PFSK-1 (cell line): ENCODE data around the gene UNC45B. TPM values are rescaled to one million over a fixed set of nuclear protein-coding genes. Genes with fewer than 3 reads are reported as not detected.

Experiments
- FOXP2 ChIP-seq: optimal IDR thresholded peaks from 2 replicates; pipeline ENCODE3; 2011; ENCODE audit warnings: borderline replicate concordance, control low read depth, inconsistent platforms; ENCODE audit not compliant: insufficient read depth; ENCODE audit errors: extremely low read length, extremely low read depth
- POLR2AphosphoS5 ChIP-seq: IDR thresholded peaks from 2 replicates; pipeline ENCODE4 v1.6.1; 2012; ENCODE audit warnings: low read depth, mild to moderate bottlenecking, control low read depth, low read length, moderate library complexity
- REST ChIP-seq, 2 experiments: IDR thresholded peaks; 2 replicates each; pipeline versions ENCODE4 v1.6.1 to v1.8.0; 2011 to 2012; ENCODE audit warnings: low read depth in 2 of 2, low read length in 2 of 2, control low read depth in 1 of 2, inconsistent platforms in 1 of 2, mild to moderate bottlenecking in 1 of 2, moderate library complexity in 1 of 2; ENCODE audit not compliant: insufficient read depth in 1 of 2
- SIN3A ChIP-seq: IDR thresholded peaks from 2 replicates; pipeline ENCODE4 v1.6.1; 2012; ENCODE audit warnings: mild to moderate bottlenecking, low read length, moderate library complexity, borderline replicate concordance; ENCODE audit not compliant: insufficient read depth
- TAF1 ChIP-seq: IDR thresholded peaks from 2 replicates; pipeline ENCODE4 v1.6.1; 2012; ENCODE audit warnings: low read length, control low read depth, borderline replicate concordance; ENCODE audit not compliant: insufficient read depth
- polyA plus RNA-seq: library from polyadenylated mRNA; unstranded; fragments of >200 nt; gene quantifications from one replicate; pipeline ENCODE4 v1.2.1, GENCODE V29; 2012; ENCODE audit warnings: low read depth, missing spikeins; ENCODE audit not compliant: insufficient read length

The UNC45B gene
- not detected for polyA plus RNA-seq

DNA sequence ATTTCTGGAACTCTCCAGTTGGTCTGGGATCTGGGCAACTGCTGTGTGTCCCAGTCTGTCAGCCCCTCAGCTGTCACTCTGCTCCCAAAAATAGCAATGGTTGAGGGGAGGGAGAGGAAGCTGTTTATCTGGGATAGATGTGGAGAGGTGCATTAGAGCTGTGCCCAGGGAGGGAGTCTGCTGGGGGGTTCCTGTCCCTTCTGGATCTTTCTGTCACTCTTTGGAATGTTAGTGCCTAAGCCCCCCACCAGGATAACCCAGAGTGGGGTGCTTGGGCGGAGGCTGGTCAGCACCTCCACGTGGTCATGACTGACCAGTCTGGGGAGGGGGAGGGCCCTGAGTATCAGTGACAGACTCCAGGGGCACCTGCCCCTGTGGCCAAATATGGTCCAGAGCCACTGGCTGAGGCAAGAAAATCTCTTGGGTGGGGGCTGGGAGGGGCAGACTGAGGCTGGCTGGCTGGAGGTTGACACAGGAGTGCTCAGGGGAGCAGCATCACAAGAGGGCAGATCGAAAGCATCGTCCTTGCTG lies at the start of gene UNC45B:
Gene UNC45B, plus strand, starts transcription at position 443 of the 531 bp plus-strand sequence. CDS start 447 bp downstream, outside the sequence.
- TF ChIP-seq SIN3A (no peak), REST (IDR thresholded peaks at IDR 0.05; ENCODE audit: insufficient read depth in 1 of 2, low read depth in 2 of 2, low read length in 2 of 2) (no peak), FOXP2 (no peak), TAF1 (no peak), POLR2AphosphoS5 (no peak)

GRCh38 chr17:35099908-35100307 lies 47.7 kb upstream of the UNC45B start:
- TF ChIP-seq SIN3A, result no peak
- TF ChIP-seq POLR2AphosphoS5, result no peak
- TF ChIP-seq FOXP2, result no peak
- no peak for TF ChIP-seq TAF1
- TF ChIP-seq REST (IDR thresholded peaks at IDR 0.05; ENCODE audit: insufficient read depth in 1 of 2, low read depth in 2 of 2, low read length in 2 of 2), result no peak

DNA sequence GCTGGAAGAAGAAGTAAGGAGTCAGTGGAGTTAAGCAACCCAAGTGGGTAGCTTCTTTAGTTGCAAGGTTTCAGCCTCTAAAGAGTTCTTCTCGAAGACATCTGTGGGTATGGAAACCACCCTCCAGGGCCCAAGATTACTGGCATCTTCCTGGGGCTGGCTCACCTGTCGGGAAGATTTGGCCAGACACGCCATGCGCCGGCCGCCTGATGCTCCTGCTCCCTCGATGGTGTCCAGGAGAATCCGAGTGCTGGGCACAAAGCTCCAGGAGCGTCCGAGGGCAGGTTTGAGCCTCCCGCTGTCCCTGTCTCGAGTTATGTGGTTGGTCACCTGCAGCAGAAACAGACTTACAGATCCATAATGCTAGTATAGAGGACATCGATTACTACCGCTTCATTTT lies 46.6 kb upstream of the UNC45B start:
- TF ChIP-seq REST (IDR thresholded peaks at IDR 0.05; ENCODE audit: insufficient read depth in 1 of 2, low read depth in 2 of 2, low read length in 2 of 2) (no peak), POLR2AphosphoS5 (no peak), SIN3A (no peak), FOXP2 (no peak), TAF1 (no peak)

GRCh38 chr17:35101725-35102124 lies 45.9 kb upstream of the UNC45B start:
- TF ChIP-seq POLR2AphosphoS5 (no peak), SIN3A (no peak), REST (IDR thresholded peaks at IDR 0.05; ENCODE audit: insufficient read depth in 1 of 2, low read depth in 2 of 2, low read length in 2 of 2) (no peak), FOXP2 (no peak), TAF1 (no peak)

DNA sequence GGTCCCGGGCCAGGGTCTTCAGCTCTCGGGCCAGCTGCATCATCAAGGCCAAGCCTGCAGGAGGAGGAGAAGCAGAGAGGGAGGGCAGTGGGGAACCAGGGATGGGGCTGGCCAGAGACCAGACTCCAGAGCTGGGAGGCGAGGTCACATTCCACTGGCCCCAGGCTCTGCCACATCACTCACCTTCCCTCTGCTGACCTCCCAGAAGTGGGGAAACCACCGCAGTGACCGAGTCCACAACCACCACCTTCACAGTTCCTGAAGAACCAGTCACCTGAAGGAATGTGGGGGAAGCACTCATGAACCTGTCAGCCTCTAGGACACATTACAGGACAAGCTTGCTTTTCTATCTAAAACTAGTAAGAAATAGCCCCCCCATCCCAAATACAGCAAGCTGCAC lies 44.3 kb upstream of the UNC45B start:
- TF ChIP-seq SIN3A (no peak), REST (IDR thresholded peaks at IDR 0.05; ENCODE audit: insufficient read depth in 1 of 2, low read depth in 2 of 2, low read length in 2 of 2) (no peak), TAF1 (no peak), FOXP2 (no peak), POLR2AphosphoS5 (no peak)
